HG03196 (cell line): ENCODE measurements around the gene CADPS2.

Source experiments
- ATAC-seq: cut with Tn5 transposase; IDR thresholded peaks from one replicate; pipeline ENCODE4 v1.9.1; 2021; ENCODE audit not compliant: unreplicated experiment

The CADPS2 gene

GRCh38 chr7:122543166-122543565, 343.1 kb downstream of the CADPS2 start:
- no peak for ATAC-seq

GRCh38 chr7:122535086-122535485, 351.2 kb downstream of the CADPS2 start:
- ATAC-seq = no peak

- no peak for ATAC-seq
Observed at GRCh38 chr7:122532406-122533269, 353.6 kb downstream of the CADPS2 start.

- ATAC-seq = peak; percentile 53
Observed at GRCh38 chr7:122528879-122529481, 357.3 kb downstream of the CADPS2 start.

- ATAC-seq = no peak
Observed at GRCh38 chr7:122525355-122525754, 360.9 kb downstream of the CADPS2 start.

GRCh38 chr7:122521767-122522166, 364.5 kb downstream of the CADPS2 start:
- no peak for ATAC-seq

- ATAC-seq = no peak
Observed at GRCh38 chr7:122520971-122521555, 365.2 kb downstream of the CADPS2 start.

- no peak for ATAC-seq
Observed at GRCh38 chr7:122518488-122518887, 367.8 kb downstream of the CADPS2 start.

- ATAC-seq = no peak
Observed at GRCh38 chr7:122517576-122517975, 368.7 kb downstream of the CADPS2 start.

- ATAC-seq = no peak
Observed at GRCh38 chr7:122515404-122515803, 370.9 kb downstream of the CADPS2 start.

- ATAC-seq = no peak
Observed at GRCh38 chr7:122511268-122511667, 375.0 kb downstream of the CADPS2 start.

- no peak for ATAC-seq
Observed at GRCh38 chr7:122507591-122507990, 378.7 kb downstream of the CADPS2 start.

GRCh38 chr7:122492007-122492406, 394.3 kb downstream of the CADPS2 start:
- ATAC-seq = no peak

GRCh38 chr7:122488241-122488640, 398.0 kb downstream of the CADPS2 start:
- no peak for ATAC-seq

- no peak for ATAC-seq
Observed at GRCh38 chr7:122487131-122487530, 399.1 kb downstream of the CADPS2 start.

GRCh38 chr7:122485856-122486255, 400.4 kb downstream of the CADPS2 start:
- no peak for ATAC-seq

- ATAC-seq = no peak
Observed at GRCh38 chr7:122482212-122482611, 404.0 kb downstream of the CADPS2 start.

- ATAC-seq = no peak
Observed at GRCh38 chr7:122470859-122471258, 415.4 kb downstream of the CADPS2 start.

GRCh38 chr7:122468945-122469344, 417.3 kb downstream of the CADPS2 start:
- no peak for ATAC-seq

- ATAC-seq = no peak
Observed at GRCh38 chr7:122467661-122468449, 418.4 kb downstream of the CADPS2 start.

- ATAC-seq = no peak
Observed at GRCh38 chr7:122465296-122465695, 421.0 kb downstream of the CADPS2 start.
